Measurements from ENCODE around the gene TNP2. TPM values are rescaled to one million over a fixed set of nuclear protein-coding genes. Genes with fewer than 3 reads are reported as not detected.

Gene TNP2
- total and polyA plus RNA-seq, 2 experiments from 2014 or later = not detected

DNA sequence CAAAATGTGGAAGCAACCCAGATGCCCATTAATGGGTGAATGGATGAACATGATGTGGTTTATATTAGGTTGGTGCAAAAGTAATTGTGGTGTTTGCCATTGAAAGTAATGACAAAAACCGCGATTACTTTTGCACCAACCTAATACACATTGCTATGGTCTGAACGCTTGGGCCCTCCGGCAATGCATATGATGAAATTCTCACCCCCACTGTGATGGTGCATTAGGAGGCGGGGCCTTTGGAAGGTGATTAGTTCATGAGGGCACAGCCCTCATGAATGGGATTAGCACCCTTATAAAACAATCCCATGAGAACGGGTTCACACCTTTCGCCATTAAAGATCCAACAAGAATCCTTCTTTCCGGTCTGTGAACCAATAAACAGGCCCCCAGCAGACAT, 37.3 kb upstream of the TNP2 start:
- Mint-ChIP-seq H3K27me3 (ENCODE audit: insufficient read depth, low read depth, poor library complexity) (peaks cover 6% of the 10 kb centered on the region), H3K4me3 (no peak overlapping the region), H3K4me1 (peaks cover 13% of the 10 kb centered on the region), H3K9me3 (0 out of 3 replicates have a peak, but pooled peaks cover 2% of the 10 kb centered on the region), H3K36me3 (ENCODE audit: low read depth) (no peaks in the 10 kb centered on the region; the same call in 2 of the 3 replicates), H3K27ac (no peak overlapping the region)
- H4K20me1 ChIP-seq (replicated peaks; ENCODE audit: insufficient read depth) = no peaks in the 10 kb centered on the region
- H3K27me3 ChIP-seq (ENCODE audit: insufficient read depth) = no peaks in the 10 kb centered on the region
- H3K9me2 ChIP-seq (ENCODE audit: insufficient read depth) = no peaks in the 10 kb centered on the region; the same call in 1 of the 2 replicates
- no peak for DNase-seq (ENCODE audit: low spot score)
- no peaks in the 10 kb centered on the region for H3K79me2 ChIP-seq (replicated peaks; ENCODE audit: insufficient read depth)
- H3K4me3 ChIP-seq = no peak overlapping the region
- no peaks in the 10 kb centered on the region; the same call in 1 of the 2 replicates for H3K36me3 ChIP-seq (ENCODE audit: insufficient read depth)
- 0 out of 2 replicates have a peak, but pooled peaks cover 2% of the 10 kb centered on the region for H3F3A ChIP-seq (replicated peaks; ENCODE audit: low read depth)
- ATAC-seq = no peak
- TF ChIP-seq, protein P1, sequence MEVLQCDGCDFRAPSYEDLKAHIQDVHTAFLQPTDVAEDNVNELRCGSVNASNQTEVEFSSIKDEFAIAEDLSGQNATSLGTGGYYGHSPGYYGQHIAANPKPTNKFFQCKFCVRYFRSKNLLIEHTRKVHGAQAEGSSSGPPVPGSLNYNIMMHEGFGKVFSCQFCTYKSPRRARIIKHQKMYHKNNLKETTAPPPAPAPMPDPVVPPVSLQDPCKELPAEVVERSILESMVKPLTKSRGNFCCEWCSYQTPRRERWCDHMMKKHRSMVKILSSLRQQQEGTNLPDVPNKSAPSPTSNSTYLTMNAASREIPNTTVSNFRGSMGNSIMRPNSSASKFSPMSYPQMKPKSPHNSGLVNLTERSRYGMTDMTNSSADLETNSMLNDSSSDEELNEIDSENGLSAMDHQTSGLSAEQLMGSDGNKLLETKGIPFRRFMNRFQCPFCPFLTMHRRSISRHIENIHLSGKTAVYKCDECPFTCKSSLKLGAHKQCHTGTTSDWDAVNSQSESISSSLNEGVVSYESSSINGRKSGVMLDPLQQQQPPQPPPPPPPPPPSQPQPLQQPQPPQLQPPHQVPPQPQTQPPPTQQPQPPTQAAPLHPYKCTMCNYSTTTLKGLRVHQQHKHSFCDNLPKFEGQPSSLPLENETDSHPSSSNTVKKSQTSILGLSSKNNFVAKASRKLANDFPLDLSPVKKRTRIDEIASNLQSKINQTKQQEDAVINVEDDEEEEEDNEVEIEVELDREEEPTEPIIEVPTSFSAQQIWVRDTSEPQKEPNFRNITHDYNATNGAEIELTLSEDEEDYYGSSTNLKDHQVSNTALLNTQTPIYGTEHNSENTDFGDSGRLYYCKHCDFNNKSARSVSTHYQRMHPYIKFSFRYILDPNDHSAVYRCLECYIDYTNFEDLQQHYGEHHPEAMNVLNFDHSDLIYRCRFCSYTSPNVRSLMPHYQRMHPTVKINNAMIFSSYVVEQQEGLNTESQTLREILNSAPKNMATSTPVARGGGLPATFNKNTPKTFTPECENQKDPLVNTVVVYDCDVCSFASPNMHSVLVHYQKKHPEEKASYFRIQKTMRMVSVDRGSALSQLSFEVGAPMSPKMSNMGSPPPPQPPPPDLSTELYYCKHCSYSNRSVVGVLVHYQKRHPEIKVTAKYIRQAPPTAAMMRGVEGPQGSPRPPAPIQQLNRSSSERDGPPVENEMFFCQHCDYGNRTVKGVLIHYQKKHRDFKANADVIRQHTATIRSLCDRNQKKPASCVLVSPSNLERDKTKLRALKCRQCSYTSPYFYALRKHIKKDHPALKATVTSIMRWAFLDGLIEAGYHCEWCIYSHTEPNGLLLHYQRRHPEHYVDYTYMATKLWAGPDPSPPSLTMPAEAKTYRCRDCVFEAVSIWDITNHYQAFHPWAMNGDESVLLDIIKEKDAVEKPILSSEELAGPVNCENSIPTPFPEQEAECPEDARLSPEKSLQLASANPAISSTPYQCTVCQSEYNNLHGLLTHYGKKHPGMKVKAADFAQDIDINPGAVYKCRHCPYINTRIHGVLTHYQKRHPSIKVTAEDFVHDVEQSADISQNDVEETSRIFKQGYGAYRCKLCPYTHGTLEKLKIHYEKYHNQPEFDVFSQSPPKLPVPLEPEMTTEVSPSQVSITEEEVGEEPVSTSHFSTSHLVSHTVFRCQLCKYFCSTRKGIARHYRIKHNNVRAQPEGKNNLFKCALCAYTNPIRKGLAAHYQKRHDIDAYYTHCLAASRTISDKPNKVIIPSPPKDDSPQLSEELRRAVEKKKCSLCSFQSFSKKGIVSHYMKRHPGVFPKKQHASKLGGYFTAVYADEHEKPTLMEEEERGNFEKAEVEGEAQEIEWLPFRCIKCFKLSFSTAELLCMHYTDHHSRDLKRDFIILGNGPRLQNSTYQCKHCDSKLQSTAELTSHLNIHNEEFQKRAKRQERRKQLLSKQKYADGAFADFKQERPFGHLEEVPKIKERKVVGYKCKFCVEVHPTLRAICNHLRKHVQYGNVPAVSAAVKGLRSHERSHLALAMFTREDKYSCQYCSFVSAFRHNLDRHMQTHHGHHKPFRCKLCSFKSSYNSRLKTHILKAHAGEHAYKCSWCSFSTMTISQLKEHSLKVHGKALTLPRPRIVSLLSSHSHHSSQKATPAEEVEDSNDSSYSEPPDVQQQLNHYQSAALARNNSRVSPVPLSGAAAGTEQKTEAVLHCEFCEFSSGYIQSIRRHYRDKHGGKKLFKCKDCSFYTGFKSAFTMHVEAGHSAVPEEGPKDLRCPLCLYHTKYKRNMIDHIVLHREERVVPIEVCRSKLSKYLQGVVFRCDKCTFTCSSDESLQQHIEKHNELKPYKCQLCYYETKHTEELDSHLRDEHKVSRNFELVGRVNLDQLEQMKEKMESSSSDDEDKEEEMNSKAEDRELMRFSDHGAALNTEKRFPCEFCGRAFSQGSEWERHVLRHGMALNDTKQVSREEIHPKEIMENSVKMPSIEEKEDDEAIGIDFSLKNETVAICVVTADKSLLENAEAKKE (CRISPR knock-in tag; IDR thresholded peaks at IDR 0.05) = no peak
- TF ChIP-seq ZNF331 (CRISPR knock-in tag; IDR thresholded peaks at IDR 0.05; ENCODE audit: low read depth) = no peak
- no peak for TF ChIP-seq ZNF114 (CRISPR knock-in tag; IDR thresholded peaks at IDR 0.05)
- TF ChIP-seq NANOG (IDR thresholded peaks at IDR 0.05; ENCODE audit: borderline replicate concordance) = no peak
- TF ChIP-seq JUNB (IDR thresholded peaks at IDR 0.05; ENCODE audit: unreplicated experiment) = no peak
- TF ChIP-seq, protein P2, sequence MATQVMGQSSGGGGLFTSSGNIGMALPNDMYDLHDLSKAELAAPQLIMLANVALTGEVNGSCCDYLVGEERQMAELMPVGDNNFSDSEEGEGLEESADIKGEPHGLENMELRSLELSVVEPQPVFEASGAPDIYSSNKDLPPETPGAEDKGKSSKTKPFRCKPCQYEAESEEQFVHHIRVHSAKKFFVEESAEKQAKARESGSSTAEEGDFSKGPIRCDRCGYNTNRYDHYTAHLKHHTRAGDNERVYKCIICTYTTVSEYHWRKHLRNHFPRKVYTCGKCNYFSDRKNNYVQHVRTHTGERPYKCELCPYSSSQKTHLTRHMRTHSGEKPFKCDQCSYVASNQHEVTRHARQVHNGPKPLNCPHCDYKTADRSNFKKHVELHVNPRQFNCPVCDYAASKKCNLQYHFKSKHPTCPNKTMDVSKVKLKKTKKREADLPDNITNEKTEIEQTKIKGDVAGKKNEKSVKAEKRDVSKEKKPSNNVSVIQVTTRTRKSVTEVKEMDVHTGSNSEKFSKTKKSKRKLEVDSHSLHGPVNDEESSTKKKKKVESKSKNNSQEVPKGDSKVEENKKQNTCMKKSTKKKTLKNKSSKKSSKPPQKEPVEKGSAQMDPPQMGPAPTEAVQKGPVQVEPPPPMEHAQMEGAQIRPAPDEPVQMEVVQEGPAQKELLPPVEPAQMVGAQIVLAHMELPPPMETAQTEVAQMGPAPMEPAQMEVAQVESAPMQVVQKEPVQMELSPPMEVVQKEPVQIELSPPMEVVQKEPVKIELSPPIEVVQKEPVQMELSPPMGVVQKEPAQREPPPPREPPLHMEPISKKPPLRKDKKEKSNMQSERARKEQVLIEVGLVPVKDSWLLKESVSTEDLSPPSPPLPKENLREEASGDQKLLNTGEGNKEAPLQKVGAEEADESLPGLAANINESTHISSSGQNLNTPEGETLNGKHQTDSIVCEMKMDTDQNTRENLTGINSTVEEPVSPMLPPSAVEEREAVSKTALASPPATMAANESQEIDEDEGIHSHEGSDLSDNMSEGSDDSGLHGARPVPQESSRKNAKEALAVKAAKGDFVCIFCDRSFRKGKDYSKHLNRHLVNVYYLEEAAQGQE (IDR thresholded peaks at IDR 0.05; ENCODE audit: unreplicated experiment) = no peak
- TF ChIP-seq STAT1 (IDR thresholded peaks at IDR 0.05; ENCODE audit: unreplicated experiment) = no peak
- no peak for TF ChIP-seq CTCF (conservative IDR thresholded peaks at IDR 0.05; ENCODE audit: low read depth in 2 of 2)
- TF ChIP-seq, protein P3, sequence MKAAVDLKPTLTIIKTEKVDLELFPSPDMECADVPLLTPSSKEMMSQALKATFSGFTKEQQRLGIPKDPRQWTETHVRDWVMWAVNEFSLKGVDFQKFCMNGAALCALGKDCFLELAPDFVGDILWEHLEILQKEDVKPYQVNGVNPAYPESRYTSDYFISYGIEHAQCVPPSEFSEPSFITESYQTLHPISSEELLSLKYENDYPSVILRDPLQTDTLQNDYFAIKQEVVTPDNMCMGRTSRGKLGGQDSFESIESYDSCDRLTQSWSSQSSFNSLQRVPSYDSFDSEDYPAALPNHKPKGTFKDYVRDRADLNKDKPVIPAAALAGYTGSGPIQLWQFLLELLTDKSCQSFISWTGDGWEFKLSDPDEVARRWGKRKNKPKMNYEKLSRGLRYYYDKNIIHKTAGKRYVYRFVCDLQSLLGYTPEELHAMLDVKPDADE (IDR thresholded peaks at IDR 0.05) = no peak
- TF ChIP-seq POLR2AphosphoS5 (IDR thresholded peaks at IDR 0.05; ENCODE audit: low read depth) = no peak
- TF ChIP-seq CREB1 (CRISPR knock-in tag; IDR thresholded peaks at IDR 0.05; ENCODE audit: low read depth) = no peak
- no peak for TF ChIP-seq EZH2phosphoT487 (IDR thresholded peaks at IDR 0.05; ENCODE audit: unreplicated experiment)
- TF ChIP-seq EZH2 (IDR thresholded peaks at IDR 0.05; ENCODE audit: low read depth, unreplicated experiment) = no peak
- H2AFZ ChIP-seq = no peak overlapping the region
- no peak overlapping the region for H3K4me2 ChIP-seq
- no peak overlapping the region for H3K27ac ChIP-seq (ENCODE audit: low read depth)
- peaks cover 12% of the 10 kb centered on the region; the same call in 1 of the 2 replicates for H3K4me1 ChIP-seq (ENCODE audit: insufficient read depth)
